PFSK-1 (cell line): ENCODE measurements around the gene FAM209B.

Experiments used
- FOXP2 ChIP-seq: optimal IDR thresholded peaks from 2 replicates; pipeline ENCODE3; 2011; ENCODE audit warnings: borderline replicate concordance, control low read depth, inconsistent platforms; ENCODE audit not compliant: insufficient read depth; ENCODE audit errors: extremely low read length, extremely low read depth
- POLR2AphosphoS5 ChIP-seq: IDR thresholded peaks from 2 replicates; pipeline ENCODE4 v1.6.1; 2012; ENCODE audit warnings: low read depth, mild to moderate bottlenecking, control low read depth, low read length, moderate library complexity
- REST ChIP-seq, 2 experiments: IDR thresholded peaks; 2 replicates each; pipeline versions ENCODE4 v1.6.1 to v1.8.0; 2011 to 2012; ENCODE audit warnings: low read depth in 2 of 2, low read length in 2 of 2, control low read depth in 1 of 2, inconsistent platforms in 1 of 2, mild to moderate bottlenecking in 1 of 2, moderate library complexity in 1 of 2; ENCODE audit not compliant: insufficient read depth in 1 of 2
- SIN3A ChIP-seq: IDR thresholded peaks from 2 replicates; pipeline ENCODE4 v1.6.1; 2012; ENCODE audit warnings: mild to moderate bottlenecking, low read length, moderate library complexity, borderline replicate concordance; ENCODE audit not compliant: insufficient read depth
- TAF1 ChIP-seq: IDR thresholded peaks from 2 replicates; pipeline ENCODE4 v1.6.1; 2012; ENCODE audit warnings: low read length, control low read depth, borderline replicate concordance; ENCODE audit not compliant: insufficient read depth

Gene FAM209B

GRCh38 chr20:56527521-56527920 lies 5.5 kb upstream of the FAM209B start:
- TF ChIP-seq FOXP2 (no peak), TAF1 (no peak), POLR2AphosphoS5 (no peak), SIN3A (no peak), REST (IDR thresholded peaks at IDR 0.05; ENCODE audit: insufficient read depth in 1 of 2, low read depth in 2 of 2, low read length in 2 of 2) (no peak)

- TF ChIP-seq SIN3A (no peak), TAF1 (no peak), POLR2AphosphoS5 (no peak)
Observed at GRCh38 chr20:56537997-56538396, 5.0 kb downstream of the FAM209B start.

GRCh38 chr20:56540415-56540814 lies 7.4 kb downstream of the FAM209B start:
- TF ChIP-seq TAF1 (no peak), SIN3A (no peak), POLR2AphosphoS5 (no peak), REST (IDR thresholded peaks at IDR 0.05; ENCODE audit: insufficient read depth in 1 of 2, low read depth in 2 of 2, low read length in 2 of 2) (no peak), FOXP2 (no peak)

GRCh38 chr20:56542489-56543030 lies 9.5 kb downstream of the FAM209B start:
- no peak for TF ChIP-seq REST (IDR thresholded peaks at IDR 0.05; ENCODE audit: insufficient read depth in 1 of 2, low read depth in 2 of 2, low read length in 2 of 2)

- TF ChIP-seq SIN3A (no peak), FOXP2 (no peak), POLR2AphosphoS5 (no peak), REST (IDR thresholded peaks at IDR 0.05; ENCODE audit: insufficient read depth in 1 of 2, low read depth in 2 of 2, low read length in 2 of 2) (no peak)
Observed at GRCh38 chr20:56551571-56551970, 18.5 kb downstream of the FAM209B start.
